GM21390 (cell line): ENCODE measurements around the gene SUSD4.

Experiments
- ATAC-seq: cut with Tn5 transposase; IDR thresholded peaks from one replicate; pipeline ENCODE4 v1.9.1; 2021; ENCODE audit not compliant: unreplicated experiment

The SUSD4 gene

GRCh38 chr1:223233410-223234169 lies 130.4 kb downstream of the SUSD4 start:
- no peak for ATAC-seq

DNA sequence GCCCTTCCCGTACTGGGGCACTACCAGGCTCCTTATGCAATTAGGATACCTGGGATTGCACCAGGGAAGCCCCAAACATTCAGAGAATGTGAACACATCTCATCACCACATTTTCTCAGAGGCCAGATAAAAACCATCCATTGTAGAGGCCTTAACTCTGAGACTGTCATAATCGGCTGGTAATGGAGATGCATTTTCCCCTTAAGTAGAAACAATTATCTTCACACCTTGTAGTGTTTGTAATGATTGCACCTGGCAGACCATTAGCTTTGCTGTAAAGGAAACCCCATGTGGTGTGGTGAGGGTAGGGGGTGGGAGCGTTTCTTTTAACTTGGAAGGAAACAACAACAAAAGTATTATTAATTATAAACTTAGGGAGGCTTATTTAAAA lies 131.0 kb downstream of the SUSD4 start:
- ATAC-seq: no peak

- ATAC-seq: no peak
These were observed 132.4 kb downstream of the SUSD4 start for GRCh38 chr1:223231581-223231980.

- ATAC-seq: no peak
These were observed 132.9 kb downstream of the SUSD4 start for GRCh38 chr1:223231011-223231572.

DNA sequence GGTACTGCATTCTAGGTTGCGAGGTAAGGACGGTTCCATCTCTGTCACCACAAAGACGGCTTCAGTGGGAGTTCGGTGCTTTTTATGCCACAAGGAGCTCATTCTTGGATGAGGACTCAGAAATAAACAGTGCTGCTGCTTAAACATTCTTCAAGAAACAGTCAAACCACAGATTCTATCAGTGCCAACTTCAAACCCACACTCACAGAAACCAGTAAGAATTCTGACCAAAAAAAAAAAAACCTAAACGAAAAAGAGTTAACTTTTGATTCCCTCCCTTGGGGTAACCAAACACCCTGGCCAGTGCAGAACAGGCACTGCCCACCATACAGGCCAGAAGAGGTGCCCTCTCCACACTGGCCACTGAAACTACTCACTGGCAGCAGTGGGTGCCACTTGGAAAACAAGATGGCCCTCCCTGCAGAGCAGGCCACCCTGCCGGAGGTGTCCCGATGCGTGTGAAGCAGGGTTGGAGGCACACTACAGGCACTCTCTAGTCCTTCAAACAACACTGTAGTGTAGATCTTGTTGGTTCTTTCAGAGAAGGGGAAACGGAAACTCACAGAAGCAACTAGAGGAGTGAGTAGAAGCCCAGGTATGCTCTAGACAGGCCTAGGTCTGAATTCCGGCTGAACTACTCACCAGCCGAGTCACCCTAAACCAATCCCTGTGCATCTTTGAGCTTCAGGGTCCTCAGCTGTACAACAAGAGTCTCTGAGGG lies 133.7 kb downstream of the SUSD4 start:
- no peak for ATAC-seq

DNA sequence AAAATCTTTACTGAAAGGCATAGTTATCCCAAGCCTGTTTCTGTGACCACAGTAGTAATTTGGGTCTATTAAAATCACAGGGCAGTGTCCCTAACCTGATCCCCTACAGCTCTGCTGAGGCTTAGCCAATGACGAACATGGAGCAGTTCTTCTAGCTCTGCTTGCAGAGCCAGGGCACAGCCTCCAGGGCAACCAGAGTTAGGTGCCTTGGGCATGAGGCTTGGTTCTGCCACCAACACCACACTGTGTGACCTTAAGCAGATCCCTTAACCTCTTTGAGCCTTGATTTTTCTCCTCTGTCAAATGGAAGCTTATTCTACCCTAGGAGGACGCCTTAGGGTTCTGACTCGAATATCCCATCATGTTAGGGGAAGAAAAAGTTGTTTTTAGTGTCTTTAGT lies 134.2 kb downstream of the SUSD4 start:
- ATAC-seq: no peak

- ATAC-seq: no peak
These were observed 134.9 kb downstream of the SUSD4 start for GRCh38 chr1:223228931-223229528.

- ATAC-seq: no peak
These were observed 135.8 kb downstream of the SUSD4 start for GRCh38 chr1:223228201-223228600.

GRCh38 chr1:223227486-223228196 lies 136.3 kb downstream of the SUSD4 start:
- ATAC-seq: no peak

GRCh38 chr1:223227031-223227430 lies 136.9 kb downstream of the SUSD4 start:
- no peak for ATAC-seq

DNA sequence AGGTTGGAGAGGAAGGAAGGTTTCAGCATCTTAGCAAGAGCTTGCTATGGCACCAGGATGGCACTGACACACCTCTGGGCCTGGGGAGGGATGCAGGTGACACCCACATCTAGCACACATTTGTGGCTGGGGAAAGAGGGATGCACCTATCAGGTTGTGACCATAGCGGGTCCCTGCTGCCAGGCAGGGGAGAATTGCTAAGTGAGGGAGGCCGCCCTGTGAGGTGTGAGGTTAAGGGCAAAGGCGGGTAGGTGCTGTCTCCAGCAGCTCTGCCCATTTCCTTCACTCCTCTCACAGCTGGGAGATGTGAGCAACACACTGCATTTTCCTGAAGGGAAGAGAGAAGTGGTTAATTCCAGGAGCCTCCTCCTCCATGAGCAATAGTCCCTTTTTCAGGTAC lies 137.7 kb downstream of the SUSD4 start:
- ATAC-seq: no peak

- ATAC-seq: no peak
These were observed 138.5 kb downstream of the SUSD4 start for GRCh38 chr1:223225481-223225880.

- no peak for ATAC-seq
These were observed 138.9 kb downstream of the SUSD4 start for GRCh38 chr1:223225061-223225460.

DNA sequence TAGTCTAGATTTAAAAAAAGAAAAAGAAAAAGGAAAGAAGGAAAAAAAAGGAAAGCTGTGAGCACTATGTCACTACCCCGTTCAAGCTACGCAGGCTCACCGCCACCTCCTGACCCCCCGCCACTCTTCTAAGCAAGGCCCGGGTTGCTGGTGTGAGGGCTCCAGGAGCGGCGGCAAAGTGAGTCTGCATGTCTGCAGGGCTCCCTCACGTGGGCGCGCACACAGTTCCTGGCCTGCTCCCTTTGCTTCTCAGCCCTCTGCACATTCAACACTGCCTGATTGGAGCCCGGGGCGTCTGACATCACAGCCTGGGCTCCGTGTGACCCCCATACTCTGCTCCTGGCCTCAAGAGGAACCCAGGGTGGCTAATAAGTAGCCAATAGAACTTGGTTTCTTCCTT lies 139.5 kb downstream of the SUSD4 start:
- ATAC-seq: no peak

GRCh38 chr1:223223091-223223995 lies 140.6 kb downstream of the SUSD4 start:
- no peak for ATAC-seq

DNA sequence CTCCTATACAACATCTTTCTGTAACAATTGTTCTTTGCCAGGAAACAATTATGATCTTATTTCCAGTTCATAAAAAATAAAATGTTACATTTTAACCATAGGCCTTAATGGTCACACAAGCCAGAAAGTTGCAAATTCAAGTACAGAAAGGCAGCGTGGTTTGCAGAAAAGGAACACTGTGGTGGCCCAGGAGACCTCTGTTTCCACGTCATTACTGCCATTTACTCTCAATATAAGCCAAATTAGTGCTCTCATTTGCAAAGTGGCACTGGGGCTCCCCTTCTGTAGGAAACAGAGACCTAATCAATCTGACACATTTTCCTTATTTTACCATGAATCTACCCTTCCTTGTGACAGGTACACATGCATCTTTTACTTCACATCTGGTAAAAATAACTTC lies 141.6 kb downstream of the SUSD4 start:
- no peak for ATAC-seq

- no peak for ATAC-seq
These were observed 142.3 kb downstream of the SUSD4 start for GRCh38 chr1:223221686-223222085.

- no peak for ATAC-seq
These were observed 143.9 kb downstream of the SUSD4 start for GRCh38 chr1:223219846-223220610.

DNA sequence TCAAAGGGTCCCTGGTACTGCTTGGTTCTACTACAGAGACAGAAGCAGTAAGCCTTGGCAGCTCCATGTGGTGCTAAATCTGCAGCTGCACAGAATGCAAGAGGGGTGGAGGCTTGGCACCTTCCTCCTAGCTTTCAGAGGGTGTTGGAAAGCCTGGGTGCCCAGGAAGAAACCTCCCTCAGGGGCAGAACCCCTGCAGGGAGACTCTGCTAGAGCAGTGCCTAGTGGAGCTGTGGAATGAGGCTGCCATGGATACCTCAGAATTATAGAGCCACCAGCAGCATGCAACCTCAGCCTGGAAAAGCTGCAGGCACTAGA lies 144.7 kb downstream of the SUSD4 start:
- no peak for ATAC-seq

DNA sequence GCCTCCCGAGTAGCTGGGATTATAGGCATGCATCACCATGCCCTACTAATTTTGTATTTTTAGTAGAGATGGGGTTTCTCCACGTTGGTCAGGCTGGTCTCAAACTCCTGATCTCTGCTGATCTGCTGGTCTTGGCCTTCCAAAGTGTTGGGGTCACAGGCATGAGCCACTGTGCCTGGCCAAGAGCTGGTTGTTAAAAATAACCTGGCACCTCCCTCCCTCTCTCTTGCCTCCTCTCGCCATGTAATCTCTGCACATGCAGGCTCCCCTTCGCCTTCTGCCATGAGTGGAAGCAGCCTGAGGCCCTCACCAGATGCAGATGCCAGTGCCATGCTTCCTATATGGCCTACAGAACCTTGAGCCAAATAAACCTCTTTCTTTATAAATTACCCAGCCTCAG lies 146.2 kb downstream of the SUSD4 start:
- ATAC-seq: no peak
